Ovary (tissue), 9 donors: ENCODE measurements around the gene MICALL1. TPM values are rescaled to one million over a fixed set of nuclear protein-coding genes. Genes with fewer than 3 reads are reported as not detected.

Source experiments
- DNase-seq, 5 donors: peaks; one replicate each; pipeline ENCODE4 v3.0.0-alpha.2; 2019 to 2020
- H3K27ac ChIP-seq, 2 donors: fragments of 200-600 bp; one replicate each; pipeline versions ENCODE4 v1.5.1 to v1.8.0; 2019 to 2022
- H3K27me3 ChIP-seq: fragments of 200-600 bp; one replicate; pipeline ENCODE4 v1.8.0; 2022
- H3K36me3 ChIP-seq: fragments of 200-600 bp; sonication (generic); one replicate; pipeline ENCODE4 v1.5.1; 2019
- H3K4me1 ChIP-seq: one replicate; pipeline ENCODE4 v1.8.1; 2013; ENCODE audit warnings: mild to moderate bottlenecking, moderate library complexity; ENCODE audit not compliant: insufficient read depth
- H3K4me3 ChIP-seq: fragments of 200-600 bp; sonication (generic); one replicate; pipeline ENCODE4 v1.5.1; 2017
- H3K9me3 ChIP-seq, 2 donors: fragments of 200-600 bp in 1 of 2; sonication (generic) in 1 of 2; one replicate each; pipeline versions ENCODE4 v1.5.1 to v1.8.1; 2013 to 2019; ENCODE audit warnings: mild to moderate bottlenecking in 1 of 2, moderate library complexity in 1 of 2
- EP300 ChIP-seq: sonication (generic); formaldehyde crosslinking; IDR thresholded peaks from one replicate; pipeline ENCODE4 v1.6.1; 2017; ENCODE audit warnings: antibody characterized with exemption
- POLR2A ChIP-seq: fragments of 450-650 bp; IDR thresholded peaks from one replicate; pipeline ENCODE4 v1.6.1; 2017; ENCODE audit warnings: antibody characterized with exemption, mild to moderate bottlenecking, moderate library complexity
- WGBS, 3 donors: extraction: QIAGEN DNeasy Blood & Tissue Kit in 1 of 3; methylation state at CpG; one replicate each; pipeline versions ENCODE4 v1.1.5 to v1.1.7; 2013 to 2017; 5-methylcytosine and 5-hydroxymethylcytosine counted together
- intact Hi-C, 4 donors: fragments of 100-400 bp; cut with DNase I; formaldehyde crosslinking; loops; one replicate each; pipeline versions ENCODE4 v1.11.0 to v1.15.1; 2022 to 2023
- polyA plus RNA-seq, 2 donors: library from polyadenylated mRNA; stranded (reverse); fragments of 200-250 nt in 1 of 2; fragments of 350-450 nt in 1 of 2; fragmentation: Illumina TruSeq in 1 of 2; extraction: RNeasy Lipid Tissue Mini Kit (QIAGEN cat#74804) in 1 of 2; gene quantifications; one replicate each; pipeline ENCODE4 v1.2.3, GENCODE V29; 2013 to 2014
- total RNA-seq, 7 donors: library from RNA; depleted of rRNA in 2 of 7; stranded (reverse); fragments of >200 nt in 2 of 7; fragmentation: NEBNext Ultra II Directional in 3 of 7; extraction: Animal tissue kit (Norgen Biotek cat#: 25700) in 3 of 7; gene quantifications; one replicate each; pipeline versions ENCODE4 v1.1.0 to v1.2.4, GENCODE V29; 2016 to 2023
- TF ChIP-seq, protein P1 (sequence below), 3 donors: fragments of 450-650 bp in 2 of 3; fragments of 200-600 bp in 1 of 3; IDR thresholded peaks; one replicate each; pipeline versions ENCODE4 v1.5.1 to v1.8.0; 2016 to 2022; ENCODE audit warnings: antibody characterized with exemption in 3 of 3, mild to moderate bottlenecking in 1 of 3
- donor health status: DM: no; HTN: no; CAD: no; lungs with moderate emphysema.
- donor health status: DM: no; HTN: no; CAD: no.
- donor health status: Bipolar disorder and iron deficiency.
- donor health status: DM: yes; HTN: yes; CAD: no.
- donor health status: DM: no; HTN: no; CAD: no.
- donor health status: DM: yes; HTN: yes; CAD: no.

The MICALL1 gene
- total and polyA plus RNA-seq, 9 donors: 6.2 to 30.0 (median 17.4) TPM

DNA sequence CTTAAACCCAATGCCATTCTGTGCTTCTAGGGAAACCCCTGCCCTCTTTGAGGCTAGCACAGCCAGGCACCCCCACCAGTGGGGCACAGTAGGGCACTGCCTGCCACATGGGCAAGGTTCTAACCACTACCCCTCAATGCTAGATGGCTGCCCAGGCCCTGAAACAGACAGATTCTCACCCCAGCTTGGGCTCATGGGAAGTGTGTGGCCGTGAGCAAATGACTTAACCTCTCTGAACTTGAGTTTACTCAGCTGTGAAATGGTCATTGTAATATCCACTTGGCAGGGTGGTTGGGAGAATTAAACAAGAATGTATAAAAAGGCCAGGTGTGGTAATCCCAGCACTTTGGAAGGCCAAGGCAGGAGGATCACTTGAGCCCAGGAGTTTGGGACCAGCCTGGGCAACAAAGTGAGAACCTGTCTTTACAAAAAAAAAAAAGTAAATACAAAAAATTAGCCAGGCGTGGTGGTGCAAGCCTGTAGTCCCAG, 24.9 kb downstream of the MICALL1 start:
- peaks cover 11% of the 10 kb centered on the region for H3K4me1 ChIP-seq
- H3K27ac ChIP-seq: no peak overlapping the region
- no peaks in the 10 kb centered on the region for H3K27me3 ChIP-seq
- no peaks in the 10 kb centered on the region for H3K36me3 ChIP-seq
- intact Hi-C loops: loop anchor here in 2 of 4 donors (5.0 to 10.0 kb wide), 3 partner anchors 34 to 116 kb away; no protein-coding TSS in a partner anchor
- no peak for DNase-seq
- no peak overlapping the region for H3K4me3 ChIP-seq
- H3K9me3 ChIP-seq: no peaks in the 10 kb centered on the region
- WGBS, 3 donors: 81 to 92% (median 82%) methylated on average over 2 of the region's 2 CpGs
- TF ChIP-seq POLR2A (no peak), EP300 (no peak)
- TF ChIP-seq, protein P1, sequence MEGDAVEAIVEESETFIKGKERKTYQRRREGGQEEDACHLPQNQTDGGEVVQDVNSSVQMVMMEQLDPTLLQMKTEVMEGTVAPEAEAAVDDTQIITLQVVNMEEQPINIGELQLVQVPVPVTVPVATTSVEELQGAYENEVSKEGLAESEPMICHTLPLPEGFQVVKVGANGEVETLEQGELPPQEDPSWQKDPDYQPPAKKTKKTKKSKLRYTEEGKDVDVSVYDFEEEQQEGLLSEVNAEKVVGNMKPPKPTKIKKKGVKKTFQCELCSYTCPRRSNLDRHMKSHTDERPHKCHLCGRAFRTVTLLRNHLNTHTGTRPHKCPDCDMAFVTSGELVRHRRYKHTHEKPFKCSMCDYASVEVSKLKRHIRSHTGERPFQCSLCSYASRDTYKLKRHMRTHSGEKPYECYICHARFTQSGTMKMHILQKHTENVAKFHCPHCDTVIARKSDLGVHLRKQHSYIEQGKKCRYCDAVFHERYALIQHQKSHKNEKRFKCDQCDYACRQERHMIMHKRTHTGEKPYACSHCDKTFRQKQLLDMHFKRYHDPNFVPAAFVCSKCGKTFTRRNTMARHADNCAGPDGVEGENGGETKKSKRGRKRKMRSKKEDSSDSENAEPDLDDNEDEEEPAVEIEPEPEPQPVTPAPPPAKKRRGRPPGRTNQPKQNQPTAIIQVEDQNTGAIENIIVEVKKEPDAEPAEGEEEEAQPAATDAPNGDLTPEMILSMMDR (IDR thresholded peaks at IDR 0.05): no peak

DNA sequence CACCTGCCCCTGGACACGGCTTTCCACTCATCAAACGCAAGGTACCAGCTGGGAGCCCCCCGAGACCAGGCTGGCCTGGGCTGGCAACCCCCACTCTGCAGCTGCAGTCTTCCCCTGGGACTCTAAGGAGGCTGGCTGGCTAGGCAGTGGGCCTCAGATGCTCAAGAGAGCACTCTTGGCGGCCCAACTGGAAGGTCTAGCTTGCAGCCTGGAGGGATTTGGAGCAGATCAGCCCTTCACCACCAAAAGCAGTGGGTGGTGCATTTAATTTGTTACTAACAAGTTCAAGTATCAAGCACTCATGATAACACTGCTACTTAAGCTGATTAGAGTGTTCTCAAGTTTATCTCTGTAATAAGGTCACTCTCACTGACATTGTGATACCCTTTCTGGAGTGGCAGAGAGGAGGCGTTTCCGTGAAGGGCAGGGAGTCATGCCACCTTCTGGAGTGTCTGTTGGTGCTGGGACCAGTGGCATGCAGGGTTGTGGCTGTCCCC, 25.8 kb downstream of the MICALL1 start:
- no peaks in the 10 kb centered on the region for H3K27me3 ChIP-seq
- H3K4me3 ChIP-seq: no peak overlapping the region
- DNase-seq: no peak
- TF ChIP-seq POLR2A (no peak), EP300 (no peak)
- TF ChIP-seq, protein P1 (IDR thresholded peaks at IDR 0.05): no peak
- no peaks in the 10 kb centered on the region for H3K9me3 ChIP-seq
- no peak overlapping the region for H3K27ac ChIP-seq
- H3K36me3 ChIP-seq: no peaks in the 10 kb centered on the region
- peaks cover 11% of the 10 kb centered on the region for H3K4me1 ChIP-seq
- intact Hi-C loops: loop anchor here in 2 of 4 donors (5.0 to 10.0 kb wide), 3 partner anchors 35 to 117 kb away; no protein-coding TSS in a partner anchor
- 82 to 96% (median 92%) methylated on average over 6 of the region's 6 CpGs for WGBS, 3 donors

DNA sequence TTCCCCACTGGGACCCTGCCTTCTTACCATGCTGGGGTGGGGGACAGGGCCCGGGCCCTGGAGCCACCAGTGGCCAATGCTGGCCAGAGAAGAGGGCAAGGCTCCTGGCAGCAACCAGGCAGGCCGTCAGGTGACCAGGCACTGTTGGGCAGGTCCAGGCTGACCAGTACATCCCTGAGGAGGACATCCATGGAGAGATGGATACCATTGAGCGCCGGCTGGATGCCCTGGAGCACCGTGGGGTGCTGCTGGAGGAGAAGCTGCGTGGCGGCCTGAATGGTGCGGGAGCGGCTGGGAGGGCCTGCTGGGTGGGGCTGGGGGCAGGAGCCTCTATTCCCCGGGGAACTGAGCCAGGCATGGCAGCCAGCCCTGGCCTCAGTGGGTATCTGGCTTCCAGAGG, 26.3 kb downstream of the MICALL1 start:
- no peaks in the 10 kb centered on the region for H3K27me3 ChIP-seq
- H3K4me3 ChIP-seq: no peak overlapping the region
- no peaks in the 10 kb centered on the region for H3K9me3 ChIP-seq
- no peak for TF ChIP-seq EP300
- TF ChIP-seq, protein P1 (IDR thresholded peaks at IDR 0.05): no peak
- TF ChIP-seq POLR2A: no peak
- intact Hi-C loops: loop anchor here in 2 of 4 donors (5.0 to 10.0 kb wide), 3 partner anchors 35 to 118 kb away; no protein-coding TSS in a partner anchor
- no peak for DNase-seq
- 83 to 96% (median 88%) methylated on average over 10 of the region's 10 CpGs for WGBS, 3 donors
- H3K36me3 ChIP-seq: no peaks in the 10 kb centered on the region
- no peak overlapping the region for H3K27ac ChIP-seq
- H3K4me1 ChIP-seq: peaks cover 11% of the 10 kb centered on the region

DNA sequence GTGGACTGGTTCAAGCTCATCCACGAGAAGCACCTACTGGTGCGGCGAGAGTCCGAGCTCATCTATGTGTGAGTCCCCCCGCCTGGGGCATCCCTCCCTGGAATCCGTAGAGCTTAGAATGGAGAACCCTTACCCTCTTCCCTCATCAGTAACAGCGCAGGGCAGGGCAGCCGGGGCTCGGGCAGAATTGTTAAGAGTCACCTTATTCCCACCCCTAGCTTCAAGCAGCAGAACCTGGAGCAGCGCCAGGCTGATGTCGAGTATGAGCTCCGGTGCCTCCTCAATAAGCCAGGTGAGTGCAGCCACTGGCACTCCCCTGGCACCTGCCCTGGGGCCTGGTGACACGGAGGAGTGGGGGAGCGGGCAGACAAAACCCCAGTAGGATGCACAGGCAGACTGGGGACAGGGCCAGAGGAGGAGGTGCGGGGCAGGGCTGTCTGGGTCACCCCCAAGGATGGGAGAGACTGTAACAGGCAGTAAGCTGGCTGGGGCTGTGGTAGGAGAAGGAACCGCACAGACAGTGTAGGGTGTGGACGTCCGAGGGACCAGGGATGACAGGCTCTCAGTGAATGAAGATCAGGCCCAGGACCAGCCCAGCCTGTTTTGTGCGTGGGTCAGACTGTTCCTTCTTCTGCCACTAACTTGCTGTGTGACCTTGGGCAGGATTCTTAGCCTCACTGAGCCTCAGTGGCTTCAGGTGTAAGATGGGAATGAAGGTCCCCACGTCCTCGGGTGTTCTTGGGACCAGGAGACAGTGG, 26.9 kb downstream of the MICALL1 start:
- 66 to 73% (median 72%) methylated on average over 20 to 21 of the region's 21 CpGs for WGBS, 3 donors
- intact Hi-C loops: loop anchor here in 2 of 4 donors (5.0 to 10.0 kb wide), 3 partner anchors 36 to 118 kb away; no protein-coding TSS in a partner anchor
- peak overlapping the region; percentile 41 to 62 for H3K27ac ChIP-seq
- H3K4me1 ChIP-seq: peaks cover 11% of the 10 kb centered on the region
- TF ChIP-seq, protein P1 (IDR thresholded peaks at IDR 0.05): no peak
- TF ChIP-seq EP300 (no peak), POLR2A (no peak)
- no peak overlapping the region for H3K4me3 ChIP-seq
- no peaks in the 10 kb centered on the region for H3K36me3 ChIP-seq
- no peaks in the 10 kb centered on the region for H3K9me3 ChIP-seq
- peak; percentile 35 to 66 (median 58) for DNase-seq
- H3K27me3 ChIP-seq: no peaks in the 10 kb centered on the region
